ENCODE results near the gene ARMC6. TPM values are rescaled to one million over a fixed set of nuclear protein-coding genes. Genes with fewer than 3 reads are reported as not detected.

ARMC6 gene
- total RNA-seq: 10 to 100 TPM; 19.6 to 44.4 TPM

DNA sequence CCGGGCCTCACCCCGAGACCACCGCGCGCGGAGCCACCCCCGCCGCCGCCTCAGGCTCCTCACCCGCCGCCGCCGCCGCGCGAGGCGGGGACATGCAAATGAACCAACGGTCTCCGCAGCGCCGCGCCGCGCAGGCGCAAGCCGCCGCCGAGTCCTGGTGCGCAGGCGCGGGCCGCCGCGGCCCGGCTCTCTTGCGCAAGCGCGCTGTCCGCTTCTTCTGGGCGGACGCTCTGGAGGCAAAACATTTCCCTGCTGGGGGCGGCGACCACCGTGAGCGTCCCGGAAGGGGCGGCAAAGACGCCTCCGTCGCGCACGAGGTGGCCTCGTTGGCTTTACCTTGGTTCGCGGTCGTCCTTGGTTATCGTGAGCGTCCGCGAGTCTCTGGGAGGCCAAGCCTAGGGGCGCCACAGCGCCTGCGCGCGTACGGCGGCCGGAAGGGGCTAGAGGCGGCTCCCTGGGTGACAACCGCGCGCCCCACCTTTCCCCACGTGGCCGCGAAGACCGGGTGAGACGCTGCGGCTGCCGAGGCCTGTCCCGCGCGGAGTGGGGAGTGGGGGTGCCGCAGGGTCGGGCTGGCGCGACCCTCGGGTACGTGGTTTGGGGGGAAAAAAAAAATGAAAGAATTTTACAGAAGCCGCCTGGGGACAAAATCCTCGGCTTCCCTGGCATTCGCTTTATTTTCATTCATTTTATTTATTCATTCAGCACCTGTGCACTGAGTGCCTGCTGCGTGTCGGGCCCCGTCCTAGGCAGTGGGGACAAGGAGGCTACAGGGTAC lies at the start of gene ARMC6, which contains the start of gene SUGP2:
Gene ARMC6, plus strand, starts transcription at position 178 of the 778 bp plus-strand sequence. CDS start 607 bp downstream, outside the sequence.
Gene SUGP2, minus strand, starts transcription at position 92 of the 778 bp plus-strand sequence. CDS start 2,446 bp downstream, outside the sequence.
- ATAC-seq (replicated peaks): peak; percentile 88
- peaks cover 17% of the 10 kb centered on the region for H3K4me1 Mint-ChIP-seq
- no peaks in the 10 kb centered on the region for H3K9me3 Mint-ChIP-seq
- peak within 1 kb of the TSS; percentile 96 for H3K4me3 Mint-ChIP-seq
- H3K27ac Mint-ChIP-seq: peak within 1 kb of the TSS; percentile 93
- H3K27me3 Mint-ChIP-seq: no peaks in the 10 kb centered on the region
- peaks cover 65% of the 10 kb centered on the region for H3K36me3 Mint-ChIP-seq (ENCODE audit: low read depth)

DNA sequence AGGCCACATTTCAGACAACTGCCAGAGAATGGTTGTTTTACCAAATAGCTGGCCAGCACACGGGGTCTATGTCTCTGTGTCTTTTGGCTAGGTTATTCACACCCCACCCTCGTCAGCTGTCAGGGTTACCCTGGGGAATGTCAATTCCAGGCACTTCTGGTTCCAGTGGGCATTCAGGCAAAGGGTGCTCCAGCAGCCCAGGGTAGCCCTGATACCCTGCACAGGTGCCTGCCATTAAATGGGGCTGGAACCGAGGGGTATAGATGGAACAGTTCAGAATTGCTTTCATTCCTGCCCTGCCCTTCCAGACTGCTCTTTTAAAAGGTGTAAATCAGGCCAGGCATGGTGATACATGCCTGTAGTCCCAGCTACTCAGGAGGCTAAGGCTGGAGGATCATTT lies 49.2 kb upstream of the ARMC6 start:
- no peaks in the 10 kb centered on the region for H3K4me1 Mint-ChIP-seq
- no peak overlapping the region for H3K27ac Mint-ChIP-seq
- no peak overlapping the region for H3K4me3 Mint-ChIP-seq
- H3K36me3 Mint-ChIP-seq (ENCODE audit: low read depth): no peaks in the 10 kb centered on the region
- H3K27me3 Mint-ChIP-seq: peaks cover 3% of the 10 kb centered on the region
- H3K9me3 Mint-ChIP-seq: no peaks in the 10 kb centered on the region
- ATAC-seq (replicated peaks): no peak

DNA sequence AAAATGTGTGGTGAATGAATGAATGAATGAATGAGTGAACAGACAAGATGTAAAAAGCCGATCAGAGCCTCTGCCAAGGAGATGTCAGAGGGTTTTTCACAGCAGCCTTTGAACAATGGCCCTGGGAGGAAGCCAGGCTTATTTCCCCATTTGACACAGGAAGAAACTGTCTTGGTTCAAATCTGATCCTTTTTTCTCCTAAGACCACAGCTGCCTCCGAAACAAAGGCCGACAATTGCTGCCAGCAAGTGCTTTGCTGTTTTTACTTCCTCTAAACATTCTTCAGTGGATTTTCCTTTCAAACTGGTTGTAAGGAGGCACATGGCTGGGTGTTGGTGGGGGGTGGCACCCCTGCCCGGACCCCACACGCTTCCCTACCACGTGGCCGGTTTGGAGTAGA lies 48.1 kb upstream of the ARMC6 start:
- Mint-ChIP-seq H3K27me3 (peaks cover 3% of the 10 kb centered on the region), H3K36me3 (ENCODE audit: low read depth) (no peaks in the 10 kb centered on the region), H3K4me3 (no peak overlapping the region), H3K4me1 (no peaks in the 10 kb centered on the region), H3K27ac (no peak overlapping the region), H3K9me3 (no peaks in the 10 kb centered on the region)
- ATAC-seq (replicated peaks): no peak

DNA sequence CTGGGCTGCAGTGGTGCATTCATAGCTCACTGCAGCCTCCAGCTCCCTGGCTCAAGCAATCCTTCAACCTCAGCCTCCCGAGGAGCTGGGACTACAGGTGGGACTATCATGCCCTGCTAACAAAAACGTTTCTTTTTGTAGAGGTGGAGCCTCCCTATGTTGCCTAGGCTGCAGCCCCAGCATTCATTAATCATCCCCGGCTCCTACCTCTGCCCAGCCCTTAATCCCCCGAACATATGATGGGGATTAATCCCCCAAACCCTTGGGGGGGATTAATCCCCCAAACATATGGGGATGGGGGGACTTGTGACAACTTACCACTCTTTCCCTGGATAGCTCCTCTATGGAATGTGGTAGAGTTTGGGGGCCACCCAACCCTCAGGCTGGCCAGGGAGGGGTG lies 45.9 kb upstream of the ARMC6 start:
- H3K4me3 Mint-ChIP-seq: no peak overlapping the region
- H3K4me1 Mint-ChIP-seq: no peaks in the 10 kb centered on the region
- ATAC-seq (replicated peaks): no peak
- H3K27me3 Mint-ChIP-seq: peaks cover 3% of the 10 kb centered on the region
- H3K27ac Mint-ChIP-seq: no peak overlapping the region
- H3K9me3 Mint-ChIP-seq: no peaks in the 10 kb centered on the region
- peaks cover 14% of the 10 kb centered on the region for H3K36me3 Mint-ChIP-seq (ENCODE audit: low read depth)

DNA sequence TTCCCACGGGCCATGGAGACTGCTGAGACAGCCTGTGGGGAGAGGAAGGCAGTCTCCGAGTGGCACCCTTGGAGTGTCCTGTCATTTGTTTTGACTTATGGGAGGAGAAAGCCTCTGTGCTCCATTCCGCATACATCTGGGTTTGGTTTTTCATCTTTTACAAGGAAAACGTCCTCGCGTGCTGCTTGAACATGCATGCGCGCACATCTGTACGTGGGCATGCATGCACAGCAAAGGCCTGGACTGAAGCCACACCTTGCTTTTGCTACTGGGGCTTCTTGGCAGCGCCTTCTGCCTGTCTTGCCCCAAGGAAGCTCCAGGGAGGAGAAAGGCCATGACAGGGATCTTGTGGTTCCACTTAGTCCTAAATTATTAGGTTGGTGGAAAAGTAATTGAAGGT lies 44.1 kb upstream of the ARMC6 start:
- Mint-ChIP-seq H3K27me3 (no peaks in the 10 kb centered on the region), H3K27ac (no peak overlapping the region), H3K9me3 (no peaks in the 10 kb centered on the region), H3K4me3 (no peak overlapping the region), H3K4me1 (no peaks in the 10 kb centered on the region), H3K36me3 (ENCODE audit: low read depth) (peaks cover 32% of the 10 kb centered on the region)
- no peak for ATAC-seq (replicated peaks)

DNA sequence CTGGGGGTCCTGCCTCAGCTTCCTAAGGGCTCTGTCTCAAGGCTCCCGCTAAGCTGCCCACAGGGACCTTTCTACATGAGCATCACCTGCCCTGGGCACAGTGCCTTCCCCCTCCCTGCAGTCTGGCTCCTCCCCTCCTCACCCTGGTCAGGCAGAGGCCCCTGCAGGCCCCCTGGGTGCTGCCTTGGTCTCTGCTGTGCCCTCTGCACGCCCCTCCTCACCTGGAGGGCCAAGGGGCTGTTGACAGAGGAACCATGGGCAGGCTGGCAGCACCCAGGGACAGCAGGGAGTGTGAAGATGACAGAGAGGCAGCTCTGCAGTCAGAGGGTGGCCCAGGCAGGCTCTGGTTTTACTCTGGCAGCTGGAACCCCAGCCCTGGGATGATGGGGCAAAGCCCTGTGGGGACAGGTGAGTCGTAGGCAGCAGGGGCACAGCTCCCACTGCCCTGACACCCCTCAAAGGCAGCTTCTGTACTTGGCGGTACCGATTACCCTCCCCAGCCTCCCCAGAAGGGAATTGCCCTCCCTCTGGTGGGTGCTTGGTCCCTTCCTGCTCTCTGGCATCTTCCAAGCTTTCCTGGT lies 43.2 kb upstream of the ARMC6 start:
- no peak overlapping the region for H3K4me3 Mint-ChIP-seq
- ATAC-seq (replicated peaks): no peak
- H3K27ac Mint-ChIP-seq: no peak overlapping the region
- H3K9me3 Mint-ChIP-seq: no peaks in the 10 kb centered on the region
- H3K4me1 Mint-ChIP-seq: no peaks in the 10 kb centered on the region
- peaks cover 41% of the 10 kb centered on the region for H3K36me3 Mint-ChIP-seq (ENCODE audit: low read depth)
- H3K27me3 Mint-ChIP-seq: no peaks in the 10 kb centered on the region

DNA sequence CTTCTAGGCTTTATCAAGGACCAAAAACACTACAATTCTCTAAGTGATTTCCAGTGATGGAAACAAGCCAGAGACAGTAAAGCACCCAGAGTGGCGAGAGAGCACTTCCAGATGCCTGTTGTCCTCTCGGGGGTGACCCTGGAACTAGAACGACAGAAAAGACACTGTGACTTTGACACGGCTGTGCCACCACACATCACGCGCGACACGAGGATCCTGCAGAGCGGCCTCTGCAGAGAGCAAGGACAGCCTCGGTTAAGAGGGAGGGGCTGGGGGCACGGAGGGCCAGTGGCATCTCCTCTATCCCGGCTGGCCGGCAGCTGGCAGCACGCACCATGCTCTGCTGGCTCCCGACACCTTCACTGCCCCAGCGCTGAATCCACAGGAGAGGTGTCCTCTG lies 42.4 kb upstream of the ARMC6 start:
- H3K36me3 Mint-ChIP-seq (ENCODE audit: low read depth): peaks cover 49% of the 10 kb centered on the region
- H3K4me3 Mint-ChIP-seq: no peak overlapping the region
- no peak for ATAC-seq (replicated peaks)
- H3K4me1 Mint-ChIP-seq: no peaks in the 10 kb centered on the region
- no peak overlapping the region for H3K27ac Mint-ChIP-seq
- no peaks in the 10 kb centered on the region for H3K27me3 Mint-ChIP-seq
- no peaks in the 10 kb centered on the region for H3K9me3 Mint-ChIP-seq

DNA sequence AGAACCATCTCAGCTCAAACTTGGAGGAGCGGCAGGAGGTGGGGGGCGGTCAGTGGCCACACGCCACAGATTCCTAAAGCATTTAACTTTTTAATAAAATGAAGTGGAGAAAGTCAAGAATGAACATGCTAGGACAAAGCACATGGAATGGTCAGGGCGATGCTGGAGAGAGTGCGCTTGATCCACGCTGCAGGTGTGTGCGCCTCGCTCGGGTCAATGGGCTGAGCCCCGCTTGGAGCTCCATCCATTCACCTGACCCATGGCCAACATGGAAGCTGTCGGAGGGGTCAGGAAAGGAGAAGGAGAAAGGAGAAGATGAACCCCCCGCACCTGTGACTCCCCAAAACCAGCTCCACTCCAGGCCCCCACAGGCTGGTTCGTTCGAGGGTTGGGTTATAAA lies 41.9 kb upstream of the ARMC6 start:
- ATAC-seq (replicated peaks): no peak
- Mint-ChIP-seq H3K27me3 (no peaks in the 10 kb centered on the region), H3K36me3 (ENCODE audit: low read depth) (peaks cover 50% of the 10 kb centered on the region), H3K27ac (no peak overlapping the region), H3K4me3 (no peak overlapping the region), H3K9me3 (no peaks in the 10 kb centered on the region), H3K4me1 (no peaks in the 10 kb centered on the region)

DNA sequence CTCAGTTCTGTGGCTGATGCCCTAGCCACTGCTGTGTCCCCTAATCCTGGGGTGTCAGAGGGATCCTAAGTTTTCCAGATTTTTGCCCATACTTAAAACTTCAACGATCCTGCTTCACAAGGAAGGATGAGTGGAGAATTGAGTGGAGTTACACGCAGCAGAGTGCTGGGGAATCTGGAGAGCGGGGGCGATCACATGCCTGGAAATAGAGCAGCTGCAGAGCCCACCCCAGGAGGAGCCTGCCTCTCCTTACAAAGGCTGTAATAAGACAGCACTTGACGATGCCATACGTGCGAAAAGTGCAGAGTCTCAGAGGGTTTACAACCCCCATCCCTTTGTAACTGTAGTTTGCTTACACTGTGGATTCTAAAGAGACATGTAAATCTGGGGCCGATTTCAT lies 40.7 kb upstream of the ARMC6 start:
- Mint-ChIP-seq H3K27me3 (no peaks in the 10 kb centered on the region), H3K9me3 (no peaks in the 10 kb centered on the region), H3K27ac (no peak overlapping the region), H3K4me1 (no peaks in the 10 kb centered on the region), H3K4me3 (no peak overlapping the region), H3K36me3 (ENCODE audit: low read depth) (peaks cover 54% of the 10 kb centered on the region)
- ATAC-seq (replicated peaks): no peak

DNA sequence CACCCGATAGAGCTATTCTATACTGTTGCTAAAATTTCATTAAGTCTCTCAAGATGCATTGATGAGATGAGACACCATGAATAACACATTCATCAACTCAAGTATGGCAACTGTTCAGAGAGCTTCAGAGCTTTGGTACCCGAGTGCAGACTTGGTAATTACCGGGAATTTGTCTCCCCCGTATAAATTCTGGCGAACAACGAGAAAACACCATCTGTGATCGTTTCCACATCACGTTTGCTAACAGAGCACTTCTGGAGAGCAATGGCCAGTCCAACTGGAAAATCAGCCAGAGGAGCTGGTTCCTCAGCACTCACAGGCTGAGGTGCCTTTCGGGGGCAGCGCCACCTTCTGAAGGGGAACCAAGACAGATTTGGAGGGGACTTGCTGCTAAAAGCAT lies 40.3 kb upstream of the ARMC6 start:
- Mint-ChIP-seq H3K27ac (no peak overlapping the region), H3K27me3 (no peaks in the 10 kb centered on the region), H3K4me1 (no peaks in the 10 kb centered on the region), H3K9me3 (no peaks in the 10 kb centered on the region), H3K36me3 (ENCODE audit: low read depth) (peaks cover 58% of the 10 kb centered on the region), H3K4me3 (no peak overlapping the region)
- ATAC-seq (replicated peaks): no peak

DNA sequence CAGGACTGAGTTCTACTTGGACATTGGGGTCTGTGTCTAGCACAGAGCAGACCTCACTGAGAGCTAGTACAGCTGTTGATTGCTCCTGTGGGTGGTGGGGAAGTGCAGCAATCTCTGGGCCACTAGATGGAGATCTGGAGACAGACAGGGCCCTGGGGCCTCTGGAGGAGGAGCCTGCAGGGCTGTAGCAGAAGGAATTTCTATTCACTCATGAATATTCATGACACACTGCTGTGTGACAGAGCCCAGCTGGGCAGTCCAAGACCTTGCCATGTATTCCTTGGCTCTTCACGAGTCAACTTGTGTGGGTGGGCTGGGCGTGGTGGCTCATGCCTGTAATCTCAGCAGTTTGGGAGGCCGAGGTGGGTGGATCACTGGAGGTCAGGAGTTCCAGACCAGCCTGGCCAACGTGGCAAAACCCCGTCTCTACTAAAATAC lies 37.6 kb upstream of the ARMC6 start:
- Mint-ChIP-seq H3K9me3 (no peaks in the 10 kb centered on the region), H3K27me3 (no peaks in the 10 kb centered on the region), H3K36me3 (ENCODE audit: low read depth) (peaks cover 78% of the 10 kb centered on the region), H3K4me3 (no peak overlapping the region), H3K27ac (no peak overlapping the region), H3K4me1 (peaks cover 15% of the 10 kb centered on the region)
- peak; percentile 56 for ATAC-seq (replicated peaks)

DNA sequence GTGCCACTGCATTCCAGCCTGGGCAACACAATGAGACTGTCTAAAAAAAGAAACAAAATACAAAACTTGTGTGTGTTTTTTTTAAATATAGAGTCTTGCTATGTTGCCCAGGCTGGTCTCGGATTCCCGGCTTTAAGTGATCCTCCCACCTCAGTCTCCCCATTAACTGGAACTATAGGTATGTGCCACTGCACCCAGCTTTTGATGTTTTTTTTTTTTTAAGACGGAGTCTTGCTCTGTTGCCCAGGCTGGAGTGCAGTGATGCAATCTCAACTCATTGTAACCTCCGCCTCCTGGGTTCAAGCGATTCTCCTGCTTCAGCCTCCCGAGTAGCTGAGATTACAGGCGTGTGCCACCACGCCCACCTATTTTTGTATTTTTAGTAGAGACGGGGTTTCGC lies 37.1 kb upstream of the ARMC6 start:
- H3K9me3 Mint-ChIP-seq: no peaks in the 10 kb centered on the region
- no peak overlapping the region for H3K27ac Mint-ChIP-seq
- no peak for ATAC-seq (replicated peaks)
- H3K27me3 Mint-ChIP-seq: no peaks in the 10 kb centered on the region
- peaks cover 78% of the 10 kb centered on the region for H3K36me3 Mint-ChIP-seq (ENCODE audit: low read depth)
- H3K4me3 Mint-ChIP-seq: no peak overlapping the region
- H3K4me1 Mint-ChIP-seq: peaks cover 15% of the 10 kb centered on the region

DNA sequence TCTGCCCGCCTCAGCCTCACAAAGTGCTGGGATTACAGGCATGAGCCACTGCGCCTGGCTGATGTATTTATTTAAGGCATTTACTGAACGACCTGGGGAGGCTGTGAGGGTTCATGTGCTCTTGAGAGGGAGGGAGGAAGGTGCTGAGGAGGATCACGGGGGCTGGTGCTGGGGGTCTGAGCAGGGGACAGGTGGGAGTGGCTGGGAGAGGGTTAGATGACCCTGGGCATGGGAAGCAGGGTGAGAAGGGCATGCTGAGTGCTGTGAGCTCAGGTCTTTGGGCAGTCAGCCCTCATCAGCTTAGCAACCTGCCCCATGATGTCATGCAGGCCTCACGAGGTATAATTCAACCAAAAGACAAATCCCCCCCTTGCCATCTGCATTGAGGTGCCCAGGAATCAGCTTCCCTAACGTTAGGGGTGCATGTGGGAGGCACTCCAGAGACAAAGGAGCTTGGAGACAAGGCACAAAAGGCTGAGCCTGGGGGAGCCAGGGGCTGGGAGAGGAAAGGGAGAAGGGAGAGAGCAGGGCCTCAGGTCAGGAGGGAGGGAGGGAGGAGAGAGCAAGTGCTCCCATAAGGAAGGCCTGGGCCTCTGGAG lies 36.5 kb upstream of the ARMC6 start:
- Mint-ChIP-seq H3K36me3 (ENCODE audit: low read depth) (peaks cover 80% of the 10 kb centered on the region), H3K9me3 (no peaks in the 10 kb centered on the region), H3K4me1 (peaks cover 15% of the 10 kb centered on the region), H3K27me3 (no peaks in the 10 kb centered on the region), H3K27ac (no peak overlapping the region), H3K4me3 (no peak overlapping the region)
- ATAC-seq (replicated peaks): no peak

DNA sequence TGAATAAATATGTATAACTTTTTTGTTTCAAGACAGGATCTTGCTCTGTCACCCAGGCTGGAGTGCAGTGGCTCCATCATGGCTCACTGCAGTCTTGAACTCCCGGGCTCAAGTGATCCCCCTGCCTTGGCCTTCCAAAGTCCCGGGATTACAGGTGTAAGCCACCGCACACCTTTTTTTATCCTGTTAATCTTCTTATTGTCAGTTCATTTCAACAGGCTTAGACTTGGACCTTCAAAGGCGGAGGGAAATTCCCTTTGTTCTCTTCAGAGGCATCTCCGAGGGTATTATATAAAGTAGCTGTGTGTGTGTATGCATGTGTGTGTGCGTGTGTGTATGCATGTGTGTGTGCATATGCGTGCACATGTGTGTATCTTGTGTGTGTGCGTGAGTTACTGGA lies 35.1 kb upstream of the ARMC6 start:
- H3K4me1 Mint-ChIP-seq: peaks cover 15% of the 10 kb centered on the region
- H3K27me3 Mint-ChIP-seq: no peaks in the 10 kb centered on the region
- H3K9me3 Mint-ChIP-seq: no peaks in the 10 kb centered on the region
- peak overlapping the region; percentile 37 for H3K27ac Mint-ChIP-seq
- H3K4me3 Mint-ChIP-seq: no peak overlapping the region
- peaks cover 82% of the 10 kb centered on the region for H3K36me3 Mint-ChIP-seq (ENCODE audit: low read depth)
- no peak for ATAC-seq (replicated peaks)

All from activated T-helper 17 cell treated with anti-CD3 and anti-CD28 coated beads, Interleukin-2, amount 50 U/mL, for 72 hours (primary cell).